ENCODE measurements around the gene CTU2. TPM values are rescaled to one million over a fixed set of nuclear protein-coding genes. Genes with fewer than 3 reads are reported as not detected.

Gene CTU2
- total and polyA plus RNA-seq, 2 of the 8 experiments (the other 6 are each of a cell fraction or from before 2014, with no cell fraction given): 32.7 to 42.9 TPM

DNA sequence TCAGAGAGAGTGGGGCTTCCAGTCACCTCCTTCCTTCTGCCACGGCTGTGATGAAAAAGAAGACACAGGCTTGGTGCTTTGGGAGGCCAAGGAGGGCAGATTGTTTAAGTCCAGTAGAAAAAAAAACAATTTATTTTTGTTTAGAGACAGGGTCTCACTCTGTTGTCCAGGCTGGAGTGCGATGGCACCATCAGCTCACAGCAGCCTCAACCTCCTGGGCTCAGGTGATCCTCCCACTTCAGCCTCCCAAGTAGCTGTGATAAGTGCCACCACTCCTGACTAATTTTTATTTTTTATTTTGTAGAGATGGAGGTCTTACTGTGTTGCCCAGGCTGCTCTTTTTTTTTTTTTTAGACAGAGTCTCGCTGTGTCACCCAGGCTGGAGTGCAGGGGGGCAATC, 40.7 kb upstream of the CTU2 start:
- Histone ChIP-seq H2BK15ac (ENCODE audit: low read length) (no peak overlapping the region), H2AFZ (ENCODE audit: low read length) (no peak overlapping the region), H3K14ac (ENCODE audit: insufficient read length) (no peak overlapping the region), H3K79me1 (ENCODE audit: low read depth, low read length) (no peaks in the 10 kb centered on the region; the same call in 1 of the 2 replicates), H4K5ac (ENCODE audit: insufficient read length, low read depth, low read length) (no peak overlapping the region), H2BK12ac (ENCODE audit: low read depth, low read length) (no peak overlapping the region), H3K27me3 (replicated peaks in 1 of 4; ENCODE audit: control insufficient read depth in 3 of 4, extremely low read depth in 1 of 4, insufficient read depth in 3 of 4, low read length in 3 of 4) (no peaks in the 10 kb centered on the region), H4K91ac (replicated peaks; ENCODE audit: insufficient read length, low read length) (no peak overlapping the region), H3K9me3 (ENCODE audit: insufficient read depth in 2 of 2, low read depth in 1 of 2, low read length in 1 of 2) (no peaks in the 10 kb centered on the region), H3K23me2 (ENCODE audit: low read depth, low read length) (peaks cover 7% of the 10 kb centered on the region; the same call in 1 of the 2 replicates), H3K4me3 (ENCODE audit: extremely low read depth in 1 of 4, insufficient read depth in 2 of 4, low read depth in 3 of 4, low read length in 4 of 4) (no peak overlapping the region), H4K8ac (ENCODE audit: extremely low read depth, insufficient read depth, low read length) (no peak overlapping the region), H3K4ac (replicated peaks; ENCODE audit: insufficient read length, low read depth, low read length) (no peak overlapping the region), H3K18ac (ENCODE audit: extremely low read depth, low read length) (no peak overlapping the region), H2BK5ac (ENCODE audit: low read depth, low read length) (no peak overlapping the region), H2AK5ac (ENCODE audit: low read depth, low read length) (no peak overlapping the region), H2BK20ac (ENCODE audit: low read length) (no peak overlapping the region), H3K9ac (replicated peaks in 1 of 4; ENCODE audit: extremely low read depth in 1 of 4, low read depth in 3 of 4, low read length in 3 of 4) (no peak overlapping the region), H4K20me1 (replicated peaks in 1 of 2; ENCODE audit: control insufficient read depth in 1 of 2, insufficient read depth in 2 of 2, low read length in 2 of 2) (peaks cover 0 to 1% of the 10 kb centered on the region in 2 experiments), H3K4me2 (ENCODE audit: insufficient read depth in 1 of 2, low read depth in 2 of 2, low read length in 2 of 2) (no peak overlapping the region), H3K27ac (ENCODE audit: low read depth, low read length) (no peak overlapping the region), H3K56ac (replicated peaks; ENCODE audit: insufficient read length, low read depth, low read length) (no peak overlapping the region), H3K36me3 (ENCODE audit: control insufficient read depth in 2 of 4, insufficient read depth in 4 of 4, low read length in 3 of 4) (no peaks in the 10 kb centered on the region), H3K4me1 (replicated peaks in 1 of 4; ENCODE audit: control insufficient read depth in 3 of 4, insufficient read depth in 4 of 4, low read length in 3 of 4) (peaks cover 0 to 3% (median 0%) of the 10 kb centered on the region in 4 experiments; a peak in 2 of 7 replicates), H2BK120ac (replicated peaks; ENCODE audit: low read depth, low read length) (no peak overlapping the region), H3K23ac (ENCODE audit: insufficient read length) (no peak overlapping the region), H3K79me2 (ENCODE audit: control insufficient read depth in 1 of 2, insufficient read depth in 2 of 2, low read length in 2 of 2) (peaks cover 0 to 24% of the 10 kb centered on the region in 2 experiments; a peak in 2 of 4 replicates)
- no peak for FAIRE-seq
- WGBS, 2 experiments (ENCODE audit: extremely low coverage in 1 of 2, insufficient coverage in 1 of 2, insufficient read length in 1 of 2, insufficient replicate concordance in 2 of 2, low coverage in 1 of 2, low lambda C conversion rate in 2 of 2, missing lambda C conversion rate in 1 of 2): 93% methylated on average over 3 of the region's 3 CpGs; no CpG with 5 or more reads in 1 of the 2 experiments
- no peak for TF ChIP-seq NANOG (IDR thresholded peaks at IDR 0.05; ENCODE audit: insufficient read depth, low read depth, low read length, poor library complexity, severe bottlenecking)
- TF ChIP-seq KDM4A (IDR thresholded peaks at IDR 0.05; ENCODE audit: low read depth, low read length, severe bottlenecking): no peak
- no peak for DNase-seq (ENCODE audit: low read depth in 1 of 2, low spot score in 2 of 2)
- POLR2A ChIA-PET (ENCODE audit: partially characterized antibody): interaction anchor here (1.0 to 1.8 kb wide), 2 partner anchors 9 to 27 kb away, joined by 3 to 5 read pairs; no protein-coding TSS in a partner anchor
- CTCF ChIA-PET (ENCODE audit: partially characterized antibody): interaction anchor here (0.9 to 2.8 kb wide), 7 partner anchors 9 to 111 kb away, joined by 3 to 9 read pairs (median 3); no protein-coding TSS in a partner anchor

All from H1 (cell line).